Occipital lobe (tissue), 2 donors: ENCODE measurements around the gene PTPN12. TPM values are rescaled to one million over a fixed set of nuclear protein-coding genes. Genes with fewer than 3 reads are reported as not detected.
A peak's percentile ranks its signal among the peaks of the same experiment; 100 is the strongest.
"Not testable (repeated sequence)": the region's sequence is repeated elsewhere in the genome, so short reads cannot be mapped to it uniquely, and the experiment has no call there.

Experiments used
- DNase-seq: peaks from one replicate; lab custom pipeline; 2025; lab: John Stamatoyannopoulos, UW
- total RNA-seq: library from RNA; depleted of rRNA; stranded (reverse); fragments of >200 nt; gene quantifications from one replicate; pipeline ENCODE4 v1.2.3, GENCODE V29; 2014

The PTPN12 gene
- total RNA-seq, result 136 TPM

GRCh38 chr7:77537136-77537777 lies at the start of gene PTPN12:
Gene PTPN12 (plus strand): TSS chr7:77537295. CDS start chr7:77537547, 252 bp downstream.
- DNase-seq, result no peak

- no peak for DNase-seq
These were observed 48.1 kb upstream of the PTPN12 start for GRCh38 chr7:77488986-77489385.

GRCh38 chr7:77497079-77497478 lies 40.0 kb upstream of the PTPN12 start:
- DNase-seq, result no peak

GRCh38 chr7:77498659-77499379 lies 38.3 kb upstream of the PTPN12 start:
- DNase-seq, result no peak

- no peak for DNase-seq
These were observed 35.9 kb upstream of the PTPN12 start for GRCh38 chr7:77501192-77501515.

GRCh38 chr7:77504951-77505350 lies 32.1 kb upstream of the PTPN12 start:
- DNase-seq, result no peak

GRCh38 chr7:77506899-77507298 lies 30.2 kb upstream of the PTPN12 start:
- DNase-seq, result no peak

GRCh38 chr7:77513002-77513670 lies 24.0 kb upstream of the PTPN12 start:
- DNase-seq, result not testable (repeated sequence)

- no peak for DNase-seq
These were observed 21.0 kb upstream of the PTPN12 start for GRCh38 chr7:77516085-77516484.

GRCh38 chr7:77520261-77520660 lies 16.8 kb upstream of the PTPN12 start:
- no peak for DNase-seq

GRCh38 chr7:77521537-77521936 lies 15.6 kb upstream of the PTPN12 start:
- DNase-seq, result not testable (repeated sequence)

GRCh38 chr7:77524731-77525130 lies 12.4 kb upstream of the PTPN12 start:
- no peak for DNase-seq

GRCh38 chr7:77525231-77525630 lies 11.9 kb upstream of the PTPN12 start:
- no peak for DNase-seq

- no peak for DNase-seq
These were observed 8.7 kb upstream of the PTPN12 start for GRCh38 chr7:77528368-77528767.

GRCh38 chr7:77529279-77529678 lies 7.8 kb upstream of the PTPN12 start:
- DNase-seq, result no peak

- no peak for DNase-seq
These were observed 6.1 kb upstream of the PTPN12 start for GRCh38 chr7:77531038-77531437.

- DNase-seq, result no peak
These were observed 4.8 kb upstream of the PTPN12 start for GRCh38 chr7:77532247-77532646.

GRCh38 chr7:77532732-77533131 lies 4.4 kb upstream of the PTPN12 start:
- DNase-seq, result not testable (repeated sequence)

GRCh38 chr7:77534046-77534445 lies 3.0 kb upstream of the PTPN12 start:
- DNase-seq, result not testable (repeated sequence)

GRCh38 chr7:77536017-77536412 lies 1.1 kb upstream of the PTPN12 start:
- DNase-seq, result no peak

- peak; percentile 98 for DNase-seq
These were observed 521 bp upstream of the PTPN12 start for GRCh38 chr7:77536413-77537135.

- peak; percentile 15 for DNase-seq
These were observed 734 bp downstream of the PTPN12 start for GRCh38 chr7:77537778-77538280.
